GM12875 (cell line): ENCODE data around the gene CEBPE.

Source experiments
- H3K4me3 ChIP-seq: one replicate; pipeline ENCODE4 v1.5.1; 2011; ENCODE audit warnings: low read depth, low read length, control low read depth
- CTCF ChIP-seq: IDR thresholded peaks from 2 replicates; pipeline ENCODE4 v1.5.1; 2011; ENCODE audit warnings: low read depth, mild to moderate bottlenecking, control low read depth, inconsistent platforms, low read length, moderate library complexity, borderline replicate concordance; ENCODE audit not compliant: insufficient read depth

CEBPE gene

GRCh38 chr14:23076785-23077408 is 42.2 kb downstream of the CEBPE start:
- no peak overlapping the region for H3K4me3 ChIP-seq
- peak; percentile 53 for TF ChIP-seq CTCF

GRCh38 chr14:23074906-23075305 is 44.1 kb downstream of the CEBPE start:
- no peak overlapping the region for H3K4me3 ChIP-seq
- TF ChIP-seq CTCF: no peak

GRCh38 chr14:23071921-23072539 is 47.0 kb downstream of the CEBPE start:
- H3K4me3 ChIP-seq: no peak overlapping the region
- TF ChIP-seq CTCF: no peak

- peak overlapping the region; percentile 50 for H3K4me3 ChIP-seq
- TF ChIP-seq CTCF: no peak
Measured at GRCh38 chr14:23071244-23071920, 47.7 kb downstream of the CEBPE start.

- no peak for TF ChIP-seq CTCF
- peak overlapping the region; percentile 50 for H3K4me3 ChIP-seq
Measured at GRCh38 chr14:23070262-23071129, 48.6 kb downstream of the CEBPE start.

- no peak overlapping the region for H3K4me3 ChIP-seq
- no peak for TF ChIP-seq CTCF
Measured at GRCh38 chr14:23069413-23069806, 49.6 kb downstream of the CEBPE start.
